ENCODE measurements around the gene MITF. TPM values are rescaled to one million over a fixed set of nuclear protein-coding genes. Genes with fewer than 3 reads are reported as not detected.

The MITF gene
- total RNA-seq (ENCODE audit: low replicate concordance): 3.2 and 8.7 TPM in 2 replicates
- long read RNA-seq, full-length matches to known transcripts: 11 of 14 reads
- long read RNA-seq, partial matches to known transcripts: 0 of 14 reads
- long read RNA-seq, other reads (novel, unspliced or antisense): 3 of 14 reads

- TF ChIP-seq CTCF (conservative IDR thresholded peaks at IDR 0.05): peak; percentile 16
- Mint-ChIP-seq H3K4me1 (ENCODE audit: unreplicated experiment) (peaks cover 16% of the 10 kb centered on the region), H3K9me3 (no peaks in the 10 kb centered on the region), H3K36me3 (no peaks in the 10 kb centered on the region), H3K27ac (peak within 1 kb of the TSS; percentile 0), H3K27me3 (peaks cover 59% of the 10 kb centered on the region), H3K4me3 (peak within 1 kb of the TSS; percentile 91)
- peak; percentile 91 for DNase-seq (ENCODE audit: extremely low spot score, unreplicated experiment)
These were observed at the start of gene MITF for GRCh38 chr3:69739204-69740102. MITF (plus strand) TSS chr3:69739464; CDS start chr3:69739598, 134 bp downstream.

GRCh38 chr3:69691860-69692259 is 47.4 kb upstream of the MITF start:
- Mint-ChIP-seq H3K4me1 (ENCODE audit: unreplicated experiment) (peaks cover 17% of the 10 kb centered on the region), H3K27ac (no peak overlapping the region), H3K4me3 (no peak overlapping the region), H3K27me3 (peaks cover 9% of the 10 kb centered on the region), H3K36me3 (no peaks in the 10 kb centered on the region), H3K9me3 (no peaks in the 10 kb centered on the region)
- TF ChIP-seq CTCF (conservative IDR thresholded peaks at IDR 0.05): no peak
- no peak for DNase-seq (ENCODE audit: extremely low spot score, unreplicated experiment)

- peaks cover 11% of the 10 kb centered on the region for H3K4me1 Mint-ChIP-seq (ENCODE audit: unreplicated experiment)
- no peaks in the 10 kb centered on the region for H3K9me3 Mint-ChIP-seq
- H3K27me3 Mint-ChIP-seq: peaks cover 9% of the 10 kb centered on the region
- no peaks in the 10 kb centered on the region for H3K36me3 Mint-ChIP-seq
- no peak for TF ChIP-seq CTCF (conservative IDR thresholded peaks at IDR 0.05)
- H3K4me3 Mint-ChIP-seq: no peak overlapping the region
- DNase-seq (ENCODE audit: extremely low spot score, unreplicated experiment): no peak
- no peak overlapping the region for H3K27ac Mint-ChIP-seq
These were observed 46.5 kb upstream of the MITF start for GRCh38 chr3:69692761-69693160.

- no peak for TF ChIP-seq CTCF (conservative IDR thresholded peaks at IDR 0.05)
- H3K9me3 Mint-ChIP-seq: no peaks in the 10 kb centered on the region
- H3K36me3 Mint-ChIP-seq: no peaks in the 10 kb centered on the region
- H3K4me3 Mint-ChIP-seq: no peak overlapping the region
- DNase-seq (ENCODE audit: extremely low spot score, unreplicated experiment): no peak
- H3K27me3 Mint-ChIP-seq: no peaks in the 10 kb centered on the region
- no peak overlapping the region for H3K27ac Mint-ChIP-seq
- peaks cover 11% of the 10 kb centered on the region for H3K4me1 Mint-ChIP-seq (ENCODE audit: unreplicated experiment)
These were observed 43.8 kb upstream of the MITF start for GRCh38 chr3:69695443-69695842.

- Mint-ChIP-seq H3K4me1 (ENCODE audit: unreplicated experiment) (peaks cover 8% of the 10 kb centered on the region), H3K27ac (no peak overlapping the region), H3K4me3 (no peak overlapping the region), H3K36me3 (no peaks in the 10 kb centered on the region), H3K9me3 (no peaks in the 10 kb centered on the region), H3K27me3 (no peaks in the 10 kb centered on the region)
- DNase-seq (ENCODE audit: extremely low spot score, unreplicated experiment): no peak
- TF ChIP-seq CTCF (conservative IDR thresholded peaks at IDR 0.05): no peak
These were observed 43.3 kb upstream of the MITF start for GRCh38 chr3:69695933-69696332.
